Hepatocyte (in vitro differentiated cells): ENCODE results near the gene C12orf75. TPM values are rescaled to one million over a fixed set of nuclear protein-coding genes. Genes with fewer than 3 reads are reported as not detected.

Experiments used
- DNase-seq: peaks from one replicate; pipeline ENCODE4 v3.0.0-alpha.2; 2016; ENCODE audit warnings: low spot score
- H2AFZ ChIP-seq: fragments of 200-600 bp; sonication (generic); 2 replicates; pipeline ENCODE4 v1.6.0; 2016; ENCODE audit warnings: antibody characterized with exemption, mild to moderate bottlenecking
- H3K27ac ChIP-seq: fragments of 200-600 bp; sonication (generic); 2 replicates; pipeline ENCODE4 v1.5.1; 2016; ENCODE audit warnings: mild to moderate bottlenecking
- H3K27me3 ChIP-seq: fragments of 200-600 bp; sonication (generic); 2 replicates; pipeline ENCODE4 v1.6.1; 2016
- H3K36me3 ChIP-seq: fragments of 200-600 bp; sonication (generic); replicated peaks from 2 replicates; pipeline ENCODE4 v1.5.1; 2016; ENCODE audit warnings: low read depth; ENCODE audit not compliant: insufficient read depth
- H3K4me1 ChIP-seq: fragments of 200-600 bp; sonication (generic); 2 replicates; pipeline ENCODE4 v1.5.1; 2016; ENCODE audit warnings: mild to moderate bottlenecking, moderate library complexity; ENCODE audit not compliant: insufficient read depth
- H3K4me2 ChIP-seq: fragments of 200-600 bp; sonication (generic); 2 replicates; pipeline ENCODE4 v1.6.0; 2016
- H3K4me3 ChIP-seq: fragments of 200-600 bp; sonication (generic); 2 replicates; pipeline ENCODE4 v1.5.1; 2016; ENCODE audit warnings: mild to moderate bottlenecking
- H3K79me2 ChIP-seq: fragments of 200-600 bp; sonication (generic); 2 replicates; pipeline ENCODE4 v1.6.0; 2017; ENCODE audit warnings: mild to moderate bottlenecking
- H3K9me2 ChIP-seq: fragments of 200-600 bp; sonication (generic); replicated peaks from 2 replicates; pipeline ENCODE4 v1.6.0; 2017; ENCODE audit warnings: mild to moderate bottlenecking; ENCODE audit not compliant: insufficient read depth
- H3K9me3 ChIP-seq: fragments of 200-600 bp; sonication (generic); 2 replicates; pipeline ENCODE4 v1.5.1; 2016; ENCODE audit warnings: low read depth, mild to moderate bottlenecking
- H4K20me1 ChIP-seq: fragments of 200-600 bp; sonication (generic); 2 replicates; pipeline ENCODE4 v1.6.0; 2016; ENCODE audit warnings: mild to moderate bottlenecking; ENCODE audit not compliant: insufficient read depth, poor library complexity, severe bottlenecking
- EZH2 ChIP-seq: fragments of 200-600 bp; sonication (generic); IDR thresholded peaks from 2 replicates; pipeline ENCODE4 v1.6.1; 2016; ENCODE audit warnings: antibody characterized with exemption, mild to moderate bottlenecking, borderline replicate concordance
- EZH2phosphoT487 ChIP-seq: fragments of 200-600 bp; sonication (generic); IDR thresholded peaks from one replicate; pipeline ENCODE4 v1.6.1; 2018; ENCODE audit warnings: antibody characterized with exemption, mild to moderate bottlenecking, low read depth, moderate library complexity; ENCODE audit not compliant: unreplicated experiment, severe bottlenecking
- WGBS: methylation state at CpG from one replicate; pipeline ENCODE4 v1.1.6; 2016; ENCODE audit warnings: low lambda C conversion rate; ENCODE audit errors: missing lambda C conversion rate; 5-methylcytosine and 5-hydroxymethylcytosine counted together
- polyA plus RNA-seq: library from polyadenylated mRNA; unstranded; fragments of >200 nt; fragmentation: Nextera tagmentation; extraction: Ambion mirVana; gene quantifications from 2 replicates; pipeline ENCODE4 v1.2.1, GENCODE V29; 2016
- total RNA-seq: library from RNA; depleted of rRNA; stranded (reverse); fragments of >200 nt; gene quantifications from 2 replicates; pipeline ENCODE4 v1.2.3, GENCODE V29; 2014
- TF ChIP-seq, protein P1 (sequence below): fragments of 200-600 bp; sonication (generic); IDR thresholded peaks from 2 replicates; pipeline ENCODE4 v1.5.1; 2016; ENCODE audit warnings: antibody characterized with exemption, mild to moderate bottlenecking; ENCODE audit not compliant: poor library complexity

Gene C12orf75
- total and polyA plus RNA-seq, 2 experiments from 2014 or later = 80.9 to 103 TPM

DNA sequence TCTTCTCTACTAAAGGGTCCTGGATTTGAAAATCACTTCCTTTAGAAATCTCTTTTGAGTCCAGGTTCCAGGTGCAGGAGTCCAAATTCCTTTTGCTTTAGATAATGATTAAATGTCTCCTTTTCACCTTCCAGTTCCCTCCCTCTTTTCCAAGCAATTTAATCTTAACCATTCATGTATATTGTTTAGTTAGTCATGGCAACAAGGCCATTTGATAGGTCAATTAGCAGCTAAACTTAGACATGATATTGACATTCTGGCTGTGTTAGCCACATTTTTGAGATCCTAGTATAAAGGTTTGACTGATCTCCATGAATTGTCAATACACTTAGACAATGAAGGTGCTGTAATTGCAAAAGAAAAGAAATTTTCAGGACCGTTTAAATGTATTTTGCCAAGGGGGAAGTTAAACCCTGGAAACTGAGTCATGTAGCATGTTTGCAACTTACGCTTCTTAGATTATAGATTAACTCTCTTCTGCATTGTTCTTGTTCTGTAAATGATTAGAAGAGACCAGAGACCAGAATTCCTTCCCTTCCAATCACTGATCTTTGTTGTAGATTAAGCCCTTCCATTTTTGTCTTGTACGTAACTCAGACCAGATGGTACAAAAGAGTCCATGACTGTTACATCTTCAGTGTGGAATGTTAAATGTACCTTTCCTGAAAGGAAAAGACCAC lies 12.4 kb upstream of the C12orf75 start:
- Histone ChIP-seq H3K4me2 (peak overlapping the region; percentile 39), H3K4me1 (peaks cover 20% of the 10 kb centered on the region), H3K9me2 (no peaks in the 10 kb centered on the region), H3K27me3 (no peaks in the 10 kb centered on the region), H4K20me1 (no peaks in the 10 kb centered on the region), H3K36me3 (no peaks in the 10 kb centered on the region), H3K4me3 (no peak overlapping the region), H3K9me3 (no peaks in the 10 kb centered on the region), H3K79me2 (no peaks in the 10 kb centered on the region), H3K27ac (peak overlapping the region; percentile 94), H2AFZ (no peak overlapping the region)
- no peak for TF ChIP-seq EZH2phosphoT487
- TF ChIP-seq, protein P1, sequence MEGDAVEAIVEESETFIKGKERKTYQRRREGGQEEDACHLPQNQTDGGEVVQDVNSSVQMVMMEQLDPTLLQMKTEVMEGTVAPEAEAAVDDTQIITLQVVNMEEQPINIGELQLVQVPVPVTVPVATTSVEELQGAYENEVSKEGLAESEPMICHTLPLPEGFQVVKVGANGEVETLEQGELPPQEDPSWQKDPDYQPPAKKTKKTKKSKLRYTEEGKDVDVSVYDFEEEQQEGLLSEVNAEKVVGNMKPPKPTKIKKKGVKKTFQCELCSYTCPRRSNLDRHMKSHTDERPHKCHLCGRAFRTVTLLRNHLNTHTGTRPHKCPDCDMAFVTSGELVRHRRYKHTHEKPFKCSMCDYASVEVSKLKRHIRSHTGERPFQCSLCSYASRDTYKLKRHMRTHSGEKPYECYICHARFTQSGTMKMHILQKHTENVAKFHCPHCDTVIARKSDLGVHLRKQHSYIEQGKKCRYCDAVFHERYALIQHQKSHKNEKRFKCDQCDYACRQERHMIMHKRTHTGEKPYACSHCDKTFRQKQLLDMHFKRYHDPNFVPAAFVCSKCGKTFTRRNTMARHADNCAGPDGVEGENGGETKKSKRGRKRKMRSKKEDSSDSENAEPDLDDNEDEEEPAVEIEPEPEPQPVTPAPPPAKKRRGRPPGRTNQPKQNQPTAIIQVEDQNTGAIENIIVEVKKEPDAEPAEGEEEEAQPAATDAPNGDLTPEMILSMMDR = no peak
- TF ChIP-seq EZH2 = no peak
- peak; percentile 61 for DNase-seq
- WGBS = 48% methylated on average over 3 of the region's 3 CpGs

DNA sequence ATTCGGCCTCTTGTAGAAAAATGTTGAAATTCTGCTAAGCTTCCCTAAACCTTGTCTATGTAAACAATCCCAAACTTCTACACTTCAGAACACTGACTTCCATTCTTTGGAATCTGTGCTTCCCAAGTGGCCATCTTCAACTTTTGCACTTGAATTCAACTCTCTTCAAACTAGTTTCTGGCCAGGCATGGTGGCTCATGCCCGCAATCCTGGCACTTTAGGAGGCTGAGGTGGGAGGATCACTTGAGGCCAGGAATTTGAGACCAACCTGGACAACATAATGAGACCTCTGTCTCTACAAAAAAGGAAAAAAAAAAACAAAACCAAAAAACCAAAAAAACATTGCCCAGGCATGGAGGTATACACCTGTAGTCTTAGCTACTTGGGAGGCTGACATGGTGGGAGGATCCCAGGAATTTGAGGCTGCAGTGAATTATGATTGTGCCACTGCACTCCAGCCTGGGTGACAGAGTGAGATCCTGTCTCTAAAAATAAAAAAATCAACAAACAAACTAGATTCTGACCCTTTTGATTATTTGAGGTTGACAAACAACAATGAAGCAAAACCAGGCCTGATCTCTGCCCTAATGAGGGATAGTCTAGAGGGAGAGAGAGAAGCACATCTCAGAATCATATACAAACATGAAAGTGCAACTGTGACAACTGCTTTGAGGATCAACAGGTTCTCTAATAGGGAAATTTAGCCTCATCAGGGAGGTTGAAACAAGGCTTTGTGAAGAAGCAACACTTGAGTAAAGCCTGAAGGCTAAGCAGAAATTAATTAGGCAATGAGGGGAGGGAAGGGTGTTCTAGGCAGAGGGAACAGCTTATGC lies 11.6 kb upstream of the C12orf75 start:
- no peaks in the 10 kb centered on the region for H3K79me2 ChIP-seq
- no peaks in the 10 kb centered on the region for H3K9me3 ChIP-seq
- H2AFZ ChIP-seq = no peak overlapping the region
- no peaks in the 10 kb centered on the region for H3K36me3 ChIP-seq
- no peak for TF ChIP-seq EZH2
- TF ChIP-seq, protein P1 = no peak
- TF ChIP-seq EZH2phosphoT487 = no peak
- H3K4me2 ChIP-seq = peak overlapping the region; percentile 25
- H3K4me3 ChIP-seq = no peak overlapping the region
- peak overlapping the region; percentile 94 for H3K27ac ChIP-seq
- DNase-seq = no peak
- WGBS = 46% methylated on average over 2 of the region's 2 CpGs
- no peaks in the 10 kb centered on the region for H3K9me2 ChIP-seq
- no peaks in the 10 kb centered on the region for H4K20me1 ChIP-seq
- peaks cover 20% of the 10 kb centered on the region for H3K4me1 ChIP-seq
- no peaks in the 10 kb centered on the region for H3K27me3 ChIP-seq

DNA sequence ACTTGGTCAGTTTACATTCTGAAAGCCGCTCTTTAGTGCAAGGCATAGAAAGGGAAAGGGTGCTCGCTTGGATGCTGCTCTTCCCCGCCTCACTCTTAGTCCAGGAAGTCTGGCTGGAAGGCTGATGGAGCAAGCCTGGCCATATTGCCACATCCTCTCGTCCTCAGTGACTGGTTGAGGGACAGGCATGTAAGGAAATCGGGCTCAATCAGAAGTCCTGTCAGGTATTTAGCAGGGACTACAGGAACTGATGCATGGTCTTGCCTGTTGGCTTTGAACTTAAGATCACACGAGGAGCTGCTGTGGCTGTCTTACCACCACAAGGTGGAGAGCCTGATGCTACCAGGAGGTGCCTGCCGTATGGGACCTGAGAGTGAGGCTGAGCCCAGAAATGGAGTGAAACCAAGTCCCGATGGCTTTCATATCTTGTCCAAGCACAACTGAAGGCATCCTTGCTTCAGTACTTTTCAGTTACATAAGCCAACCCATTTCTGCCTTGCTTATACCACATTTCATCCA lies 10.7 kb upstream of the C12orf75 start:
- H3K79me2 ChIP-seq = no peaks in the 10 kb centered on the region
- WGBS = 88% methylated on average over 8 of the region's 8 CpGs
- no peaks in the 10 kb centered on the region for H3K9me2 ChIP-seq
- H3K36me3 ChIP-seq = no peaks in the 10 kb centered on the region
- peak overlapping the region; percentile 94 for H3K27ac ChIP-seq
- TF ChIP-seq EZH2 (no peak), EZH2phosphoT487 (no peak)
- TF ChIP-seq, protein P1 = no peak
- no peak overlapping the region for H3K4me3 ChIP-seq
- no peaks in the 10 kb centered on the region for H3K9me3 ChIP-seq
- H2AFZ ChIP-seq = no peak overlapping the region
- H3K4me1 ChIP-seq = peaks cover 20% of the 10 kb centered on the region
- DNase-seq = no peak
- no peaks in the 10 kb centered on the region for H3K27me3 ChIP-seq
- no peaks in the 10 kb centered on the region for H4K20me1 ChIP-seq
- H3K4me2 ChIP-seq = no peak overlapping the region
